H1 (cell line): ENCODE data around the gene IRX4. TPM values are rescaled to one million over a fixed set of nuclear protein-coding genes. Genes with fewer than 3 reads are reported as not detected.

Experiments used
- CTCF ChIA-PET: fragments of 300-600 bp; sonication (Branson Sonifier 250); formaldehyde crosslinking; loops from one replicate; lab custom pipeline; 2021; ENCODE audit not compliant: partially characterized antibody; lab: Charles Lee
- POLR2A ChIA-PET: fragments of 300-600 bp; sonication (Branson Sonifier 250); formaldehyde crosslinking; loops from one replicate; lab custom pipeline; 2021; ENCODE audit warnings: inconsistent platforms; ENCODE audit not compliant: partially characterized antibody; lab: Charles Lee
- DNase-seq, 2 experiments: peaks; one replicate each; pipeline versions ENCODE4 v3.0.0 to v3.0.0-alpha.2; 2010 to 2022; ENCODE audit warnings: low spot score in 2 of 2, low read depth in 1 of 2, mixed read lengths in 1 of 2
- FAIRE-seq: peaks from 2 replicates; lab custom pipeline; 2011; peaks lifted over from hg19 to GRCh38; lab: Jason Lieb, UNC
- H2AFZ ChIP-seq: 2 replicates; pipeline ENCODE4 v1.8.1; 2012; ENCODE audit warnings: low read length, inconsistent platforms
- H2AK5ac ChIP-seq: 2 replicates; pipeline ENCODE4 v1.6.1; 2013; ENCODE audit warnings: low read depth, low read length
- H2BK120ac ChIP-seq: replicated peaks from 2 replicates; pipeline ENCODE3; 2013; ENCODE audit warnings: low read depth, low read length, inconsistent platforms
- H2BK12ac ChIP-seq: 2 replicates; pipeline ENCODE4 v1.6.1; 2013; ENCODE audit warnings: low read depth, low read length
- H2BK15ac ChIP-seq: 2 replicates; pipeline ENCODE4 v1.6.1; 2013; ENCODE audit warnings: low read length
- H2BK20ac ChIP-seq: 2 replicates; pipeline ENCODE4 v1.6.1; 2013; ENCODE audit warnings: low read length
- H2BK5ac ChIP-seq: 2 replicates; pipeline ENCODE4 v1.6.1; 2013; ENCODE audit warnings: low read depth, low read length
- H3K14ac ChIP-seq: 2 replicates; pipeline ENCODE4 v1.6.1; 2013; ENCODE audit warnings: inconsistent platforms; ENCODE audit not compliant: insufficient read length
- H3K18ac ChIP-seq: 2 replicates; pipeline ENCODE4 v1.6.1; 2013; ENCODE audit warnings: low read length; ENCODE audit errors: extremely low read depth
- H3K23ac ChIP-seq: 2 replicates; pipeline ENCODE4 v1.6.1; 2013; ENCODE audit warnings: inconsistent platforms; ENCODE audit not compliant: insufficient read length
- H3K23me2 ChIP-seq: 2 replicates; pipeline ENCODE4 v1.6.1; 2013; ENCODE audit warnings: low read depth, low read length
- H3K27ac ChIP-seq: 2 replicates; pipeline ENCODE4 v1.6.1; 2011; ENCODE audit warnings: low read depth, low read length, inconsistent platforms
- H3K27me3 ChIP-seq, 4 experiments: replicated peaks in 1 of 4; 1 replicate in 1 of 4; 2 replicates in 3 of 4; pipeline versions ENCODE4 v1.6.1 to v1.8.1; 2011 to 2013; ENCODE audit warnings: low read length in 3 of 4, mild to moderate bottlenecking in 3 of 4, inconsistent platforms in 2 of 4, mixed read lengths in 2 of 4, moderate library complexity in 1 of 4; ENCODE audit not compliant: control insufficient read depth in 3 of 4, insufficient read depth in 3 of 4; ENCODE audit errors: extremely low read depth in 1 of 4
- H3K36me3 ChIP-seq, 4 experiments: 2 replicates each; pipeline versions ENCODE4 v1.6.1 to v1.8.1; 2011 to 2013; ENCODE audit warnings: mild to moderate bottlenecking in 4 of 4, low read length in 3 of 4, moderate library complexity in 2 of 4, control low read depth in 1 of 4, inconsistent platforms in 1 of 4; ENCODE audit not compliant: insufficient read depth in 4 of 4, control insufficient read depth in 2 of 4
- H3K4ac ChIP-seq: replicated peaks from 2 replicates; pipeline ENCODE3; 2013; ENCODE audit warnings: low read length, low read depth, mixed read lengths, inconsistent platforms; ENCODE audit not compliant: insufficient read length
- H3K4me1 ChIP-seq, 4 experiments: replicated peaks in 1 of 4; 1 replicate in 1 of 4; 2 replicates in 3 of 4; pipeline versions ENCODE4 v1.6.1 to v1.8.1; 2011 to 2013; ENCODE audit warnings: low read length in 3 of 4, inconsistent platforms in 2 of 4, mixed read lengths in 1 of 4; ENCODE audit not compliant: insufficient read depth in 4 of 4, control insufficient read depth in 3 of 4
- H3K4me2 ChIP-seq, 2 experiments: 2 replicates each; pipeline versions ENCODE4 v1.6.1 to v1.8.1; 2011 to 2013; ENCODE audit warnings: low read depth in 2 of 2, low read length in 2 of 2, control low read depth in 1 of 2, inconsistent platforms in 1 of 2, mild to moderate bottlenecking in 1 of 2; ENCODE audit not compliant: insufficient read depth in 1 of 2
- H3K4me3 ChIP-seq, 4 experiments: fragments of 200-600, 300-600 bp in 1 of 4; sonication (generic), shearing (Covaris generic), sonication (Bioruptor Twin) in 1 of 4; 2 replicates each; pipeline versions ENCODE4 v1.5.1 to v1.8.1; 2011 to 2016; ENCODE audit warnings: low read length in 4 of 4, low read depth in 3 of 4, control low read depth in 2 of 4, inconsistent platforms in 2 of 4, mild to moderate bottlenecking in 2 of 4, mixed read lengths in 1 of 4, moderate library complexity in 1 of 4; ENCODE audit not compliant: insufficient read depth in 2 of 4; ENCODE audit errors: extremely low read depth in 1 of 4
- H3K56ac ChIP-seq: replicated peaks from 2 replicates; pipeline ENCODE3; 2013; ENCODE audit warnings: low read depth, mild to moderate bottlenecking, mixed read lengths, low read length, inconsistent platforms; ENCODE audit not compliant: insufficient read length
- H3K79me1 ChIP-seq: 2 replicates; pipeline ENCODE4 v1.6.1; 2013; ENCODE audit warnings: low read depth, low read length, control low read depth
- H3K79me2 ChIP-seq, 2 experiments: 2 replicates each; pipeline versions ENCODE4 v1.6.1 to v1.8.1; 2012 to 2013; ENCODE audit warnings: low read length in 2 of 2, mild to moderate bottlenecking in 2 of 2, inconsistent platforms in 1 of 2; ENCODE audit not compliant: insufficient read depth in 2 of 2, control insufficient read depth in 1 of 2
- H3K9ac ChIP-seq, 4 experiments: replicated peaks in 1 of 4; 1 replicate in 1 of 4; 2 replicates in 3 of 4; pipeline versions ENCODE4 v1.6.1 to v1.8.1; 2011 to 2013; ENCODE audit warnings: low read depth in 3 of 4, low read length in 3 of 4, control low read depth in 2 of 4, mild to moderate bottlenecking in 2 of 4, moderate library complexity in 2 of 4, inconsistent platforms in 1 of 4; ENCODE audit errors: extremely low read depth in 1 of 4
- H3K9me3 ChIP-seq, 2 experiments: 2 replicates each; pipeline versions ENCODE4 v1.6.1 to v1.8.1; 2012 to 2013; ENCODE audit warnings: mild to moderate bottlenecking in 2 of 2, moderate library complexity in 2 of 2, control low read depth in 1 of 2, inconsistent platforms in 1 of 2, low read depth in 1 of 2, low read length in 1 of 2, mixed read lengths in 1 of 2; ENCODE audit not compliant: insufficient read depth in 2 of 2
- H4K20me1 ChIP-seq, 2 experiments: replicated peaks in 1 of 2; 2 replicates each; pipeline versions ENCODE3 to v1.8.1; 2011 to 2013; ENCODE audit warnings: inconsistent platforms in 2 of 2, low read length in 2 of 2, mild to moderate bottlenecking in 1 of 2; ENCODE audit not compliant: insufficient read depth in 2 of 2, control insufficient read depth in 1 of 2
- H4K5ac ChIP-seq: 2 replicates; pipeline ENCODE4 v1.6.1; 2013; ENCODE audit warnings: low read length, low read depth, mixed read lengths, inconsistent platforms; ENCODE audit not compliant: insufficient read length
- H4K8ac ChIP-seq: 2 replicates; pipeline ENCODE4 v1.8.0; 2013; ENCODE audit warnings: mild to moderate bottlenecking, moderate library complexity, low read length, inconsistent platforms; ENCODE audit not compliant: insufficient read depth; ENCODE audit errors: extremely low read depth
- H4K91ac ChIP-seq: replicated peaks from 2 replicates; pipeline ENCODE3; 2013; ENCODE audit warnings: low read length, mixed read lengths, inconsistent platforms; ENCODE audit not compliant: insufficient read length
- EZH2 ChIP-seq: fragments of 200-600 bp; sonication (generic); IDR thresholded peaks from 2 replicates; pipeline ENCODE4 v1.7.1; 2012; ENCODE audit warnings: low read depth, mild to moderate bottlenecking, moderate library complexity, low read length, inconsistent platforms; ENCODE audit not compliant: severe bottlenecking
- POLR2A ChIP-seq, 2 experiments: IDR thresholded peaks; 1 replicate in 1 of 2; 2 replicates in 1 of 2; pipeline ENCODE4 v1.6.1; 2011; ENCODE audit warnings: low read depth in 2 of 2, low read length in 2 of 2, mild to moderate bottlenecking in 2 of 2; ENCODE audit errors: control extremely low read depth in 1 of 2
- WGBS, 2 experiments: shearing (Covaris generic) in 1 of 2; methylation state at CpG; one replicate each; pipeline versions ENCODE4 v1.1.6 to v1.1.7; 2013 to 2015; ENCODE audit warnings: low lambda C conversion rate in 2 of 2, mixed read lengths in 2 of 2, inconsistent platforms in 1 of 2, low coverage in 1 of 2, missing lambda C conversion rate in 1 of 2; ENCODE audit not compliant: insufficient replicate concordance in 2 of 2, insufficient coverage in 1 of 2, insufficient read length in 1 of 2; ENCODE audit errors: extremely low coverage in 1 of 2, missing lambda C conversion rate in 1 of 2; 5-methylcytosine and 5-hydroxymethylcytosine counted together
- polyA plus RNA-seq, 7 experiments: library from polyadenylated mRNA; depleted of rRNA in 3 of 7; stranded (reverse) in 5 of 7; unstranded in 2 of 7; fragments of >200 nt in 5 of 7; fragments of 200-250 nt in 2 of 7; gene quantifications; 1 replicate in 5 of 7; 2 replicates in 1 of 7; 4 replicates in 1 of 7; pipeline versions ENCODE4 v1.2.1 to v1.2.3, GENCODE V29; 2011 to 2013; ENCODE audit warnings: missing spikeins in 2 of 7, mixed read lengths in 2 of 7
- total RNA-seq: library from RNA; stranded (reverse); fragmentation: NEBNext Ultra II Directional; extraction: Animal tissue kit (Norgen Biotek cat#: 25700); gene quantifications from 2 replicates; pipeline ENCODE4 v1.2.1, GENCODE V29; 2021

The IRX4 gene
- total and polyA plus RNA-seq, 2 of the 8 experiments (the other 6 are each of a cell fraction or from before 2014, with no cell fraction given), result 0.45 to 1.2 TPM

GRCh38 chr5:1857256-1857600 lies 25.5 kb downstream of the IRX4 start:
- H3K4me3 ChIP-seq, result no peak overlapping the region
- POLR2A ChIA-PET, result no interaction called here
- FAIRE-seq (no peak), DNase-seq (no peak)
- H4K20me1 ChIP-seq, result no peaks in the 10 kb centered on the region
- H4K5ac ChIP-seq, result no peak overlapping the region
- H3K79me2 ChIP-seq, result no peaks in the 10 kb centered on the region
- no peak overlapping the region for H3K23ac ChIP-seq
- H3K27me3 ChIP-seq, result peaks cover 3 to 49% (median 30%) of the 10 kb centered on the region in 4 experiments
- no peak overlapping the region for H4K8ac ChIP-seq
- no peaks in the 10 kb centered on the region for H3K9me3 ChIP-seq
- no peak overlapping the region for H2AK5ac ChIP-seq
- no peaks in the 10 kb centered on the region for H3K23me2 ChIP-seq
- TF ChIP-seq POLR2A (IDR thresholded peaks at IDR 0.05; ENCODE audit: control extremely low read depth in 1 of 2, low read depth in 2 of 2, low read length in 2 of 2), result no peak
- TF ChIP-seq EZH2, result peak; percentile 15
- no peaks in the 10 kb centered on the region; a peak in 1 of 7 replicates for H3K4me1 ChIP-seq
- no peak overlapping the region for H3K27ac ChIP-seq
- no peak overlapping the region for H3K4me2 ChIP-seq
- no peak overlapping the region for H3K18ac ChIP-seq
- H3K9ac ChIP-seq, result no peak overlapping the region
- H3K36me3 ChIP-seq, result no peaks in the 10 kb centered on the region
- no peak overlapping the region for H2BK20ac ChIP-seq
- no peak overlapping the region for H3K56ac ChIP-seq
- H4K91ac ChIP-seq, result no peak overlapping the region
- H2BK12ac ChIP-seq, result no peak overlapping the region
- CTCF ChIA-PET, result no interaction called here
- no peak overlapping the region for H2BK120ac ChIP-seq
- no peak overlapping the region for H3K14ac ChIP-seq
- H3K4ac ChIP-seq, result no peak overlapping the region
- H2BK5ac ChIP-seq, result no peak overlapping the region
- no peak overlapping the region for H2BK15ac ChIP-seq
- H3K79me1 ChIP-seq, result no peaks in the 10 kb centered on the region
- H2AFZ ChIP-seq, result no peak overlapping the region
- WGBS, 2 experiments, result 79% methylated on average over 16 of the region's 32 CpGs; no CpG with 5 or more reads in 1 of the 2 experiments
